Cerebellar nuclear complex (tissue), 1 donor: ENCODE measurements around the gene CUEDC1.

ENCODE experiments used
- DNase-seq, 2 experiments: peaks; one replicate each; lab custom pipeline; 2025; lab: John Stamatoyannopoulos, UW

The CUEDC1 gene

DNA sequence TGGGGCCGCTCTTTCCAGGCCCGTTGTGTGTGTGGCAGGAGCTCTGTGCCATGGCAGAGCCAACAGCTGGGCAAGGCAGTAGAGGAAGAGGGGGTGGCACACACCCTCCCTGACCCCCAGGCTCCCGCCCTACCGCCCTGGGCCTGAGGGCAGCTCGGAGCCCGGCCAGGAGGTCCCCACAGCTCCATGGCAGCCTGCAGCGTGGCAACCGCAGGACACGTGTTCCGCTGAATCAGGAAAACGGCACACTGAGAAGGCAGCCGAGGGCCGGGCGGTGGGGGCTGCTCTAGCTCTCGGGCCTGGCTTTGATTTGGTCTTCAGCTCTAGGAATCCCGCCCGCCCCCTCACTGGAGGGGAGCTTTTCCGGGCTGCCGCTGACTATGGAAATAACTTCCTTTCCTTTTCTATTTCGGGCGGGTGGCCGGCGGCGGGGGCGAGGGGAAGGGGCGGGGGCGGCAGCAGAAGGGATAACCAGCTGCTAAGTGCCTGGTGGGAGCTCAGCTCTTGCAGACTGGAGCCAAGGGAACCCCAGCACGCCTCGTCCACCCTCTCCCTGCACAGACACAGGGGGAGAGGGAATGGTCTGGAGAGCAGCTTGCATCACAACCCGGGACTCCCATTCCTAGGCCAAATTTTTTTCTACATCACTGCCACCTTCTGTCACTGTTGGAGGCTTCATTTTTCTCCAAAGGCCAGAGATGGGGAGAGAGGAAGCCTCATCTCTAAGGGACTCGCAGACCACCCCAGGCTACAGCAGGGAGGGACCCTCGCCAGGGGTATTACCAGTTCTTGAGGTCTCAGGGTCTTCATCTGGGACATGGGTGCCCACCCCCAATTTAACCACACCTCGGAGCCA is 80.5 kb downstream of the CUEDC1 start:
- peak; percentile 23 to 49 for DNase-seq

DNA sequence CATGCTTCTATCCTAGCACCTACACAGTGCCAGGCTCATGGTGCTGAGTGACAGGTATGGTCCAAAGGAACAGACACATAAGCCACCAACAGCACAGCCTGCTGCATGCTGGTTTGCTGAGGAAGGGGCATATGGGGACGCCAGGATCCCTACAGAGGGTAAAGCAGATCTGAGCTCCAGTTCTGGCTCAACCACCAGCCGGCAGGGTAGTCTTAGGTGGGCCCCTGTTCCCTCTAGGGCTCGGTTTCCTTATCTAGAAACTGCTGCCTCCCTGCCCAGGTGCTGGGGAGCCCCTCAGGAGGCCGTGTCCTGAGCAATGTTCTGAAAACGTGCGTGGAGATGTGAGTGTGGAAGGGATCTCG is 81.2 kb downstream of the CUEDC1 start:
- no peak for DNase-seq

DNA sequence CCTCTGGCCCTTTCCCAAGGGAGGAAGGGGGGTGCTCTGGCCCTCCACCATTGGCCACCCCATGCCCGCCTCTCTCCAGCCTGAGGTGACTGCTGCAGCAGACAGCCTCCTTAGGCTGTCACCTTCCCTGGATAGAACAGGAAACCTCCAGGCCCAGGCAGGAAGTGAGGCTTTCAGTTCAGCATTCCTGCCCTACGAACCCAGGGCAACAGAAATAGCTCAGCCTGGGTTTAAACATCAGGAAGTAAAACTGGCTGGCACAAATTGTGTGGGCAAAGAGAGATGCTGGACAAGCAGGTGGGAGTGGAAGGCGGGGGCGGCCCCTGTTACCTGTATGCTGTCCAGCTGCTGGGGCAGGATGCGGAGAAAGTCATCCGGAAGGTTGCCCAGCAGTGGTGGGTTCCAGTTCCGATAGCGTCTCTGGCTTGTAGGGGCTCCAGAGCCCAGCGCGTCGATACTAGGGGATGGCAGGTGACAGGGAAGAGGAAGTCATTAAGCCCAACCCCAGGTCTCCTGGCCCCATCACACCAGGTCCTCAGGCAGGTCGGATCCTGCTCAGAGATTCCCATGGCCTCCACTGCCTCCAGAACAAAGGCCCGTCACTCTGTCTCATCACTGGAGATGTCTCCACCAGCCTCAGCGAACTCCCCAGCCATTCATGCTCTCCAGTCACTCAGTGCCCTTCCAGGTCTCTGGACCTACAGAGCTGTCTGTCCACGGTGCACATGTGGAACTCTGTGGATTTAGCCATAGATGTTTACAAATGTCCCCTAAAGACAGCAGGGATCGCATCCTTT is 81.8 kb downstream of the CUEDC1 start:
- no peak for DNase-seq

GRCh38 chr17:57872536-57872935 is 82.7 kb downstream of the CUEDC1 start:
- DNase-seq = no peak

DNA sequence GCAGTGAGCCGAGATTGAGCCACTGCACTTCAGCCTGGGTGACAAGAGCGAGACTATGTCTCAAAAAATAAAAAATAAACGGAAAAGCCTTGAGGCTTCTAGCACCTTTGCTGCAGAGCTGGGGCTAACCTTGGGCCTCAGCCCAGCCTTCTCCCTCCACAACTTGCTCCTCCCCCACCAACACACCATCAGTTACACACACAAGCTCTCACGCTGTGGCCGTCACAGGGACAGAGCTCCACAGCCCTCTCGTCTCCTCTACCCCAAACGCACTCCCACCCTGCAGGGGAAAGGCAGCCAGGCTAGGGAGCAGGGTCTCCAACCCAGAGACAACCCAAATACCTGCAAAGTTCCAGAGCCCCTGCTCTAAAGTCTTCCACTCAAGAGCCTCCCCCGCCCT is 83.3 kb downstream of the CUEDC1 start:
- no peak for DNase-seq

GRCh38 chr17:57871155-57871554 is 84.1 kb downstream of the CUEDC1 start:
- no peak for DNase-seq

DNA sequence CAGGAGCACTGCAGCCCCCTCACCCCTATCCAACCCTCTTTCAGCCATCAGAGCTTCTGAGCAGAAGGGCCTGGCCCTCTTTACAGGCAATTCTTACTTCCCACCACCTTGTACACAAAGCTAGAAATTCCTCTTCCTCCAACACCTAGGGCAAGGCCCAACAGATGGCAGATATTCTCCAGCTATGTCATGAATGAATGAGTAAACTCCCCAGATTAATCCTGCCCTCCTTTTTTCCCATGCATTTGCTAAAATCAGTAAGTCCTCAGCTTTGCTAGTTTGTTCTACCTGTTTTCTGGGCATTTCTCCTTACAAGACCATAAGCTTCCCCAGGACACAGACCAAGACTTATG is 85.0 kb downstream of the CUEDC1 start:
- no peak for DNase-seq

DNA sequence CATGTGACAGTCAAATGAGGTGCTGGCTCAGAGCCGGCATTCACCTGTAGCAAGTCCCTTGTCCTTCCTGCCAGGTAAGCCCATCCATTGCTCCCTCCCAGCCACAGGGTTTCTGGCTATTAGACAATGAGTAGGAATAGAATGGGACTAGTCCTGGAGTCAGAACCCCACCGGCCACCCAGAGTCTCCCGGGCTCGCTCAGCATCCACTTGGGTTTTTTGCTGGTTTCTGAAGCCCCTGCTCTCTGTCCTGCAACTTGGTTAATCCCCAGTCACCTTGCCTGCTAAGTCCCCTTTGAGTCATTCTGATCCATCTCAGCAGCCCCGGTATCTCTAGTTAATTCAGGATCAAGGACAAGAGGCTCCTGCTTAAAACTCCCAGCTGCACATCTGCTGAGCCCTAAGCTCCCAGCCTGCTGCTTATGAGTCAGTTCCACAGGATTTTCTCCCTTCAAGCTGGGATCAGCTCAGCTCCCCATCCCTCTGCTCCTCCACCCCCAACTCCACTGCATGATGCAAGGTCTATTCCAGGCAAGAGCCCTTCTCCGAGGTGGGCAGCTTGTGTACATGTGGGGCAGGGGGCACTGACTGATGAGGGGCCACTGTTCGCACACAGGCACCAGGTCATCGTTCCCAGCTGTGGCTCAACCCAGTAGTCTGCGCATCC is 85.5 kb downstream of the CUEDC1 start:
- DNase-seq = no peak

- DNase-seq = no peak
Observed at GRCh38 chr17:57868910-57869616, 86.1 kb downstream of the CUEDC1 start.

DNA sequence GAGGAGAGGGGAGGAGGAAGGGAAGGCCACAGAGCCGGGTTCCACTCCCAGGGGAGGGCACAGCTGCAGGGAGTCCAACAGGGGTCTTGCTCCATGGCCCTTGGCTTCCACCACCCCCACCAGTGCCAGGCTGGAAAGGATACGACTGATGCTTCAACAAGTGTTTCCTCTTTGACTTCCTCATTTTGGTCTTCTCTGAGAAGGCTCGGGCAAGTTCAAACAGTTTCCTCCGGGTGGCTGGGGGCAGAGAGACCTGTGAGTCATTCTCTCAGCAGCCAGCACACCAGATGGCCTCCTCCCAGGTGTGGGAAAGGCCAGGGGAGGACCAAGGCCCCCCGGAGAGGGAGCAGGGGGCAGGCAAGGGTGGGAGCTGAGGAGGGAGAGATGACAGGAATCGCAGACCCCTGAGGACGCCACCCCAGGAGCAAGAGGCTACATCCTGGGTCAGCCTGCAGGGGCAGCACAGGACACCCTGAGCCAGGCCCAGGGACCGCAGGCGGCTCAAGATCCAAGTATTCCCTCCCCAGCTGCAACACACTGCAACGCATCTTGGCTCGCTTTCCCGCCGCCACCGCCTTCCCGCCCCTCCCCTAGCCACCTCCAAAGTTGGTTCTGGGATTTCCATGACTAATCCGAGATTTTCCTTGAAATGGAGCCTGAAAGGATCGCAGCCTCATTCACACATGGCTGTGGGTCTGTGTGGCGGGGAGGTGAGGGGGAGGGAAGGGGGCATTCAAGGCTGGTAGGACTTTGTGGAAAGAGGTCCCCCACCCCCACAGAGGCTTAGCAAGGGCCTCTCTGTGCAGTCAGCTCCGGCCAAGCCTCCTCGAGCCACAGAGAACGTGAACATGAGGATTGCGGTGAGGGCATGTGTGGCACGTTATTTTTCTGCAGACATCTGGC is 87.0 kb downstream of the CUEDC1 start:
- no peak for DNase-seq

DNA sequence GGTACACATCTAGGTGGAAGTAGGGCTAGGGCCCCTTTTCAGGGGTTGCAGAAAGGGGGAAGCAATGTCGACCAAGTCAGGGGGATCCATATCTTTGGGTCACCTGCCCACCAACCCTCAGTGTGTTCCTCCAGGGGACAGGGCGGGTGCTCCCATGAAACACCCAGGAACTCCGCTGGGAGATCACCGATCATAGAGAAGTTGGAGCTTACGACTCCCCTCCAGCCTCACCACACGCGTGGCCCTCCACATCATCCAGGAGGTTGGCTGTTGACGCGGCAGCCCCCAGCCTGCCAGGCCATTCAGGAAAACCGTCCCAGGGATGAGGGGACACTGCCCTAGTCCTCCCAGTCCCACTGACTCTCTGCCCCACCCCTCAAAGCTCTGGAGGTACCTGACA is 88.1 kb downstream of the CUEDC1 start:
- no peak for DNase-seq

GRCh38 chr17:57866723-57867122 is 88.5 kb downstream of the CUEDC1 start:
- DNase-seq = no peak

GRCh38 chr17:57866319-57866718 is 88.9 kb downstream of the CUEDC1 start:
- no peak for DNase-seq

DNA sequence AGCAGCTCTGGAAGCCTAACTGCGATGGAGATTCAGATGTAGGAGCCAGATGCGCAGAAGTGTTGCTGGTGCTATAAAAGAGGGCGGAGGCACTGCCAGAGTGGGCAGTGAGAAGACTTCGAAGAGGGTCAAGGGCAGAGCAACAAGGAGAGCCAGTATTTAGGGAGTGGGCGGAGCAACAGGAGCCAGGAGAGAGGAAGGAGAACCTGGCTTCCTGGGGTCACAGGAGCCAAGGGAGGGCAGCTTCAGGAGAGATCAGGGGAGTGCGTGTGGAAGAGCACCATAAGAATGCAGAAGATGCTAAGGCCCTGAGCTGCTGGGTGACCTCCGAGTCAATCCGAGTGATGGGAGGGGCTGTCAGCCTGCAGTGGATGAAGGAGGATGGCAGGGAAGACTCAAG is 90.9 kb downstream of the CUEDC1 start:
- DNase-seq = no peak

DNA sequence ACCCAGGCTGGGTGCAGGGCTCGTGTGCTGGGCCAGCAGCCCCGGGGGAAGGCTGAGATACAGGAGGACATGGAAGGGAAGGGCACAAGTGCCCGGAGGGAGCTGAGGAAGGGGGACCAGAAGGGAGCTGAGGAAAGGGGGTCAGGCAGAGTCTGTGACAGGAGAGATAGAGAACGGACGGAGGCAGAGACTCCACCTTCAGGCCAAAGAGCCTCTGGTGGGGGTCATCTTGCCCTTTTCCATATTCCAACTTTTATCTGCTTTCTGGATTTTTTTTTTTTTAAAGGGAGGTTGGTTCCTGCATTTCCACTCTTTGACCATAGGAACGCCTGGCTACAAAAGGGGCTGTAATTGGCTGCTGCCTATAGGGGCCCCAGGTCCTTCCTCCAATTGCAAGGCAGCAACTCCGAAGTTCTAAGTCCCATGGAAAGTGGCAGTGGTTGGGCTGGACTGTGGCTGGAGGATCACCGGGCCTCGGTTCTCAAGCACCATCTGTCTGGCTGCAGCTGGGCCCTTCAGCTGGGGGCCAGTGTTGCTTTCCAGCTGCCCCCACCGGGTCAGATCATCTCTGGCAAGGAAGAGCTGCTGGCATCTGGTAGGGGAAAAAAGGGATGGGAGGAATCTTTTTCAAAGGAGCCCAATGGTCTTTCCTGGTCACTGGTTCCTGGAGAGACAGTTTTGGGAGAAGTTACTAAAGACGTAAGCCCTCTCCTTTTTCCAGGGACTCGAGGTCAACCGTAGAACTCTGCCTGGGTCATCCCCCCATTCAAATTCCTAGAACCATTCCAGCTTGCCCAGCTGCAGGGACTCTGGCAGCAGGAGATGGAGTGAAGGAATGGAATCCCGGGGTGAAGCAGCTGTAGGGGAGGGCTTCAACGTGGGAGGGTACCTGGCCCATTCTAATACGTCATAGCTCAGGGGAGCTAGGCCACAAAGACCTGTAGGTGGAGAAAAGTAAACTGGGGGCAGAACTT is 92.2 kb downstream of the CUEDC1 start:
- no peak for DNase-seq

DNA sequence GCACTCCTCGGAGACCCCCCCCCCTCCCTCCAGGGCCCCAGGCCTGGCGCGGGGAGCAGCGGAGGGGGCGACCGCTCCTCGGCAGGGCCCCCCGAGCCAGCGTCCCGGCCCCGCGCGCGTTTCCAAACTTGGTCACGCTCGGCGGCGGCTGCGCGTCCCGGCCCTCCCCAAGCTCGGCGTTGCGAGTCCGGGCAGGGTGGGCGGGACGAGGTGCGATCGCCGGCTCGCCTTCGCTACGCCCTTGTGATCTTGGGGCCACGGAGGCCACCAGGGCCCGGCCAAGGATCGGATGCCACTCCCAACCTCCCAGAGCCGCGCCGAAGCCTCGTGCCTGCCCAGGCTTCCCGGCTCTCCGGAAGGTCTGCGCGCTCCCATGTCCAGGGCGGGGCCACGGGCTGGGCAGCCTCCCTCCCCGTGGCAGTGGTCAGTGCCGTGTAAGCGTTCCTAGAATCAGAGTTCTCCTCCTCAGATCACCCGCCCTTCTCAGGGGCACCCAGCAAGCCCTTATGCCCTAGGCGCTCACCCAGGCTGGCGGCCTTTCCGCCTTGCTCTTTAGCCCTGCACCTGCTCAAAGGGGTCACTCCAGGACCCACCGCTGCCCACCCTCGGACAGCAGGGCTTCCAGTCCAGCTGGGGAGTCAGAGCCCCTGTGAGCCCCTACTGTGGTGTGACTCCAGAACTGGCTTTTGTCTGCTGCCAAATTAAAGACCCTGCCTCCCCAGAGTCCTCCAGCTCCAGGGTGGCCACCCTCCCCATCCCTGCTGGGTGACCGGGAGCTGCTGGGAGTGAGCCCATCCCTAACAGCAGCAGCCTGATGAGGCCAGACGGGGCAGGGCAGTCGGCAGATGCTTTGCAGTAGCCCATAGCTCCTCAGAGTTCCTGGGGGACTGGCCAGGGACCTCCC is 93.2 kb downstream of the CUEDC1 start:
- no peak for DNase-seq

GRCh38 chr17:57861000-57861789 is 94.0 kb downstream of the CUEDC1 start:
- DNase-seq = no peak

DNA sequence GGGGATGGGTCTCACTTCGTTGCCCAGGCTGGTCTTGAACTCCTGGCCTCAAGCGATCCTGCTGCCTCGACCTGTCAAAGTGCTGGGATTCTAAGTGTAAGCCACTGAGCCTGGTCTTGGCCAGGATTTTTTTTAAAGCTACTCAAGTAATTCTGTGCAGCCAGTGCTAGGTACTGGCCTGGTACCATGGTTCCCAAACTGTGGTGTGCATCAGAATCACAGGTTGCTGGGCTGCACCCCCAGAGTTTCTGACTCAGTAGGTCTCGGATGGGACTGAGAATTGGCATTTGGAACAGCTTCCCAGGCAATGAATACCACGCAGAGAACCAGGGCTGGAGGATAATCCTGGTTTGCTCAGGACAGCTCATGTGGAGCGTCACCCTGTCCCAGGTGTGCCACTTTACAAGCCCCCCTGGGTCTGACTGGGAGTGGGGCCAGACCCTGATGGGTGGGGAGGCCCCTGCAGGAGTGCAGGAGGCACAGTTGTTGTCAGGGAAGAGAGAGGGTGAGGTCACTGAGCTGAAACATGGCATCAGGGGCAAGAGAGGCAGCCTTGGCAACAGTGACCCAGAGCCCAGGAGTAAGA is 94.7 kb downstream of the CUEDC1 start:
- DNase-seq = no peak
